NCI-H345 (cell line): Measurements from ENCODE around the gene TNS2.
A peak's percentile ranks its signal among the peaks of the same experiment; 100 is the strongest.

Source experiments
- DNase-seq: peaks from one replicate; lab custom pipeline; 2025; lab: John Stamatoyannopoulos, UW

The TNS2 gene

GRCh38 chr12:53042607-53043454, 7.0 kb upstream of the TNS2 start:
- no peak for DNase-seq

- DNase-seq: no peak
Observed at GRCh38 chr12:53044052-53044581, 5.7 kb upstream of the TNS2 start.

GRCh38 chr12:53044896-53045695, 4.8 kb upstream of the TNS2 start:
- DNase-seq: no peak

GRCh38 chr12:53045696-53046045, 4.2 kb upstream of the TNS2 start:
- no peak for DNase-seq

- DNase-seq: peak; percentile 81
Observed at GRCh38 chr12:53046655-53047220, 3.1 kb upstream of the TNS2 start.

GRCh38 chr12:53047221-53048032, 2.4 kb upstream of the TNS2 start:
- DNase-seq: peak; percentile 81

GRCh38 chr12:53048033-53048779, 1.7 kb upstream of the TNS2 start:
- peak; percentile 11 for DNase-seq

- no peak for DNase-seq
Observed at GRCh38 chr12:53048780-53049401, 974 bp upstream of the TNS2 start.

GRCh38 chr12:53050426-53051057, 677 bp downstream of the TNS2 start:
- DNase-seq: no peak

- no peak for DNase-seq
Observed at GRCh38 chr12:53051058-53051880, 1.4 kb downstream of the TNS2 start.

GRCh38 chr12:53051881-53052412, 2.1 kb downstream of the TNS2 start:
- DNase-seq: no peak

- peak; percentile 9 for DNase-seq
Observed at GRCh38 chr12:53052419-53053217, 2.8 kb downstream of the TNS2 start.

- peak; percentile 81 for DNase-seq
Observed at GRCh38 chr12:53053218-53054111, 3.6 kb downstream of the TNS2 start.

GRCh38 chr12:53054112-53054878, 4.4 kb downstream of the TNS2 start:
- DNase-seq: peak; percentile 96

GRCh38 chr12:53055471-53056266, 5.8 kb downstream of the TNS2 start:
- no peak for DNase-seq
